Measurements from ENCODE around the gene TMEM187.
"Not testable (repeated sequence)": the region's sequence is repeated elsewhere in the genome, so short reads cannot be mapped to it uniquely, and the experiment has no call there.

Gene TMEM187

GRCh38 chrX:153973127-153974002 lies 811 bp downstream of the TMEM187 start:
- no peak for FAIRE-seq

GRCh38 chrX:153974003-153974725 lies 1.6 kb downstream of the TMEM187 start:
- FAIRE-seq = no peak

GRCh38 chrX:153974726-153975286 lies 2.3 kb downstream of the TMEM187 start:
- FAIRE-seq = no peak

- FAIRE-seq = not testable (repeated sequence)
Measured at GRCh38 chrX:153980394-153980793, 7.8 kb downstream of the TMEM187 start.

DNA sequence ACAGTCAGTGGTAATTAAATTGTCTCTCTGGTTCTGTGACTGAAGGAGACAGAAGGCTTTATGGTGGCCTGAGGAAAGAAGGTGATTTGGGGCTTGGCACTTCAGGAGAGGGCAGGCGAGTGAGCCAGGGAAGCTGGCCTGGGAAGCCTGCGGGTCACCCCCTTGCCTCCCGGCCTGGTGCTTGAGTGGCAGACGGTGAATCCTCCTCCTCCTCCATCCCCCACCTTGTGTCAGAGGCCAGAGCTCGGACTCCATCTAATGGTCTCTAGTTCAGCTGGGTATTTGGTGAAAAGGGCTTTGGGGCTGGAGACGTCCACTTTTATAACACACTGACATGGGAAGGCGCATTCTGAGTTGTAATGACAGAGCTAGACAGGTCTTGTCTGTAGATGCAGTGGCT lies 8.7 kb downstream of the TMEM187 start:
- no peak for FAIRE-seq

DNA sequence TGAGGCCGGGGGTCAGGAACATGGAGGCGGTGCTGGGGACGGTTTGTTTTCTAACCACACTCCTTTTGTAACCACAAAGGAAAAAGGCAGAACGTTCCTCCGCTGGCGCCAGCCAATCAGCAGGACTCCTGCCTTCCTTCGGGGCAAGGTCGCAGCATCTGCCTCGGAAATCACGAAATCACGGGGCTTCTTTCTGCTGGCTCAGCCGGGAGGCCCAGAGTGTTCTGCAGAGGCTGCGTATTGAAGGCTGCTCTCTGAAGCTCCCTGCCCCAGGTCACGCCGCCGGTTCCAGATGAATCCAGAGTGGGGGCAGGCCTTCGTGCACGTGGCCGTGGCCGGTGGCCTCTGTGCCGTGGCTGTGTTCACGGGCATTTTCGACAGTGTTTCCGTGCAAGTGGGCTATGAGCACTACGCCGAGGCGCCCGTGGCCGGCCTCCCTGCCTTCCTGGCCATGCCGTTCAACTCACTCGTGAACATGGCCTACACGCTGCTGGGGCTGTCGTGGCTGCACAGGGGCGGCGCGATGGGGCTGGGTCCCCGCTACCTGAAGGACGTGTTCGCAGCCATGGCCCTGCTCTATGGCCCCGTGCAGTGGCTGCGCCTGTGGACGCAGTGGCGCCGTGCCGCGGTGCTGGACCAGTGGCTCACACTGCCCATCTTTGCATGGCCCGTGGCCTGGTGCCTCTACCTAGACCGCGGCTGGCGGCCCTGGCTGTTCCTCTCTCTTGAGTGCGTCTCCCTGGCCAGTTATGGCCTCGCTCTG lies 9.4 kb downstream of the TMEM187 start:
- FAIRE-seq = no peak

DNA sequence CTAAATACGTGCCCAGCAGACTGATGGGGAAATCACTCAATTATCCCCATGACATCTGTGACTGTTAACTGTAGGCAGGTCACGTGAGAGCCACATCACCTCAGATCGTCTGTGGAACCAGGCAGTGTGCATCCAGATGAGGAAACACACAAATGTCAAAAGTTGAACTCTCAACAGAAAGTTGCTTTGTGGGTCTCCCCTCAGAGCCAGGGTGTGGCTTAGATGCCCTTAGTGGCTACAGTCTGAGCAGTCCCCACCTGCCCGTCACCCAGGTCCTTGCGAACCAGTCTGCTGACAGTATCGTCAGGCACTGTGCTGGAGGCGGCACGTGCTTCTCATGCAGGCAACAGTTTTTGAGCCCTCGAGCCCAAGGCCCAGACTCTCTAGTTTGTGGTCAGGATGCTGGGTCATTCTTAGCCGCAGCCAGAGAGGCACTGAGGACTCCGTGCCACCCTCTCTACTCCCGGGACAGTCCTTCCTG lies 10.8 kb downstream of the TMEM187 start:
- FAIRE-seq = no peak

DNA sequence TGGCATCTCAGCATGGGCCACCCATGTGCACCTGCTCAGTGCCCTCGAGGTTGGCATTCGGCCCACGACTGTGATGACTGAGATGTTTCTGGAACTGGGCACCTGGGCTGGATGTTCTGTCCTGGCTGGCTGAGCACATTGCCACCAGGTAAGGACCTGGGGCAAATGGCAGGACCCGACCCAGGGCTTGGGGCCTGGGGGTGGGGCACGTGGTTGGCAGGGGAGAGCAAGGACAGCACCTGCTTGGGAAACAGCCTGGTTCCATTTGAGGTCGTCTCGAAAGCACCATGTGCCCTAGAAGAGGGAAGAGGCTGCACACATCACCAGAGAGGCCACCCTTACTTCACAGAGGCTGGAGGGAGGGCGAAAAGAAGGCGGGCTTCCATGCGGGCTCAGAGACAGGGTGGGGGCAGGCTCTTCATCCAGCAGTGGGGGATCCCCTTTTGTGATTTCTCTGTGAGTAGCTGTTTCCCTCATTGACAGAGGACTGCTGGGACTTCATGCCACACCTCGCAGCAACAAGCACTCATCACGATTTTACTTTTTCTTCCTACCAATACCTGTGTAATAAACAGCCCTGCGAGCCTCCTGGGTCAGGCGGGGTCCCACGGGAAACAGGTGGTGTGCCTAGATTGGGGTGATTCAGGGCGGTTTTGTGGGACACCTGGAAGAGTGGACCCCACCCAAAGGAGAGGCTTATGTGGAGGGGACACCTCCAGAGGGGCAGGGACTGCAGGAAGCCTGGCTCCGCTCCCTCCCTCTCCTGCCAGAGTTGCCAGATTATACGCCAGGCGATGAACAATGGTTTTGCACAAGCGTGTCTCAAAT lies 12.0 kb downstream of the TMEM187 start:
- no peak for FAIRE-seq

- FAIRE-seq = no peak
Measured at GRCh38 chrX:153988493-153988892, 15.9 kb downstream of the TMEM187 start.

DNA sequence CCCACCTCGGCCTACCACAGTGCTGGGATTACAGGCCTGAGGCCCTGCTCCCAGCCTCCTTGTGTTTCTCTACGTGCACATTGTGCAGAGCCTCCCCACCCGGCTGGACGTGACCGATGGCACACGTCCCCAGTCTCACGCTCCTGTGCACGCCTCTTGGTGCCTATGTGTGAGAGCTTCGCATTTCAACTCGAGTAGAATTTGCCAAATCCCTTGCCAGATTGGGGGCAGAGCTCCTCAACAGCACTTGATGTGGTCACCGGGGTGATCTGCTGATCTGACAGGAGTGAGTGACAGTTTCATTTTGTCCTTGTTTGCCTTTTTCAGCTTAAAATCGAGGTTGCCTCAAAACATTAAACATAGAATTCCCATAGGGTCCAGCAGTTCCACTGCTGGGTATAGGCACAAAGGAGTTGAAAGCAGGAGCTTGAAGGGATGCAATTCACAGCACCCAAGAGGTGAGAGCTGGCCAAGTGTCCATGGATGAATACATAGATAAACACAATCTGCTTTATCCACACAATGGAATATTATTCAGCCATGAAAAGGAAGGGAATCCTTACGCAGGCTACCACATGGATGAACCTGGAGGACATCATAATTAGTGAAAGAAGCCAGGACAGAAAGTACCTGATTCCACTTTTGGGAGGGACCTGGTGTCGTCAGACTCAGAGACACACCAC lies 17.6 kb downstream of the TMEM187 start:
- FAIRE-seq = no peak

- FAIRE-seq = no peak
Measured at GRCh38 chrX:153991013-153991580, 18.5 kb downstream of the TMEM187 start.

GRCh38 chrX:153992180-153992579 lies 19.6 kb downstream of the TMEM187 start:
- FAIRE-seq = no peak

DNA sequence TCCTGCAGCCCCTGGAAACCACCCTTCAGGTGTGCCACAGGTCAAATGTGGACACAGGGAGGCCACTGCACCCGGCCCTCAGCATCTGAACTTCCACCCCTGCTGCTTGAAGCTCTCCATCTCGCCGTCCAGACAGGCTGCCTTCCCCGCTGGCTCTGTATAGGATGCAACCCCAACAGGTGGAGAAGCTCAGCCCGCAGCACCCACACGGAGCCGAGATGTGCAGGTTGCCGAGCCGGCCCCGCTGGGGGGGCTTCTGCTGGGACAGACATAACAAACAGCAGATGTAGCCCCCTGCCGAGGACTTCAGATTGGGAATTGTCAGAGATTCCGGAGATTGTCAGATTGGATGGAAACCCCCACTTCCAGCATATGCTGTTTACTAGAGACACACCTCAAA lies 20.5 kb downstream of the TMEM187 start:
- FAIRE-seq = no peak

GRCh38 chrX:153993978-153994377 lies 21.4 kb downstream of the TMEM187 start:
- FAIRE-seq = no peak

DNA sequence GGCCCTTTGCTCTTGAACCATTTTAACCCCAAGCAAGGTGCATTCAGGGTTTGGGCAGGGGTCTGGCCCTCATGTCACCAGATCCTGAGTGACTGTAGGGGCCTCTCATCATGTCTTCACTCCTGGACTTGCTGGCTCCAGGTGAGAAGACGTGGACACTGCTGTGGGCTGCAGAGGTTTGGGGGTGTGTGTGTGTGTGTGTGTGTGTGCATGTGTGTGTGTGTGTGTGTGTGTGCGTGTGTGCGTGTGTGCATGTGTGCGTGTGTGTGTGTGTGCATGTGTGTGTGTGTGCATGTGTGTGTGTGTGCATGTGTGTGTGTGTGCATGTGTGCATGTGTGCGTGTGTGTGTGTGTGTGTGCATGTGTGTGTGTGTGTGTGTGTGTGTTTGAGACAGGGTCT lies 21.8 kb downstream of the TMEM187 start:
- not testable (repeated sequence) for FAIRE-seq

- FAIRE-seq = no peak
Measured at GRCh38 chrX:153995504-153995903, 22.9 kb downstream of the TMEM187 start.

DNA sequence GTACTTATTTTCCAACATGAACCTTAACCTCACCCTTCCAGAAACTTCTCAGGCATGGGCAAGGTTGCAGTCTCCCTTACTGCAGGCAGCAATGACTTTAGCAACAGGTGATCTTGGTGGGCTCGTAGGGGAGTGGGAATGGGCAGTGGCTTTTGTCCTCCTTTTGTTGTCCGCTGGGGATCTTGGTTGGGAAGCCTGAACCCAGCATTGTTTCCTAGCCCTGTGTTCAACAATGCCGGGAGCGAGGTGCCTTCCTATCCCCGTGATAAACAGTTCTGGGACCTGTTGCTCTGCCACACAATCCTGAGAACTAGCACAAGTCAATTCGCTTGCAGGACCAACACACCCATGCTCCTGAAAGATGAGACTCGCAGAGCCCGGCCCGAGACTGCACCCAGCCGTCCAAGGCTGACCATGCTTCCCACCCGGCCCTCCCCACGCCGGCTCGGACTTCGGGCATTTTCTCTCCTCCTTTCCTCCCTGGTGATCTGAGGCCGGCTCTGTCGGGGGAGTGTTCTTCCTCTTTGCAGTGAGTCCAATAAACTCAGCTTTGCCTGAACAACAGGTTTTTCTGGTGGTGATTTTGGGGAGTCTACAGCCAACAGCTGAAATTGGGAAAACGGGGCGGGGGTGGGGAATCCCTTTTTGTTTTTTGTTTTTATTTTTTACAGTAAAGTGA lies 26.9 kb downstream of the TMEM187 start:
- FAIRE-seq = no peak

DNA sequence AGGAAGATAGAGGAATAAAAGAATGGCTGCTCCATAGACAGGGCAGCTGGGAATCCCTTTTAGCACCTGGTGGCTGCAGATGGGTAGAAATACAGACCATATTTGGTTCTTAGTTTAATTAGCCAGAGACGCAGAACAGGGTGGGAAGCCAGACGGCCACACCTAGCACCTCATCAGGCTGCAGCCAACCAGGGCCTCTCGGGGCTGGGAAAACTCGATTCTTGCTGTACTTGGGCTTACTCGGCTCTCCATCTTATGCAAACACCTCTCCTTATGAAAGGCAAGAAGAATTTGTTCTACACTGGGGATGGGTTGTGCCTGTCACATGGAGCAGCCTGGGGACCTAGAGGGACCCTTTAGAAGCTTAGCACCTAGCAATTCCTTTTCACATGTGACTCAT lies 27.5 kb downstream of the TMEM187 start:
- FAIRE-seq = no peak

DNA sequence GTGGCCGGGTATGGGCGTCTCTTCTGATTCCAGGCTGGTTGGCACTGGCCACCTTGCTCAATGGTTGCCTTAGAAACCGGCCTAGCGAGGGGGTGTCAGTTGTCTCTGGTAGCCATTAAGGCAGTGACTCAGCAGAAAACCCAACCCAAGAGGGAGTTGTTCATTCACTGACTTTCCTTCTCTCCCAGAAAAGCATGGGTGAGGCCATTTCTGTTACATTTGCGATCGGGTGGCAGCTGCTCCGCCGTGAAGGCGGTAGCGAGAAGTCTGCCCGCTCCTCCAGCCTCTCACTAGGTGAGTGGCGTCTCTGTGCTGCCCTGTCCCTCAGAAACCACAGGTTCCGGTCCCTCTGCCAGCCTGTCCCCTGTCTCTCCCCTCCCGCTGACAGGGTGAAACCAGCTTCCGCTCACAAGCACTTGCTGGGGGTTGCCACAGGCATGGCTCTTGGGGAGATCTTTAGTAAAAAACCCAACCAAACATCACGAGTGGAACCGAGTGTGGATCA lies 29.7 kb downstream of the TMEM187 start:
- FAIRE-seq = no peak

DNA sequence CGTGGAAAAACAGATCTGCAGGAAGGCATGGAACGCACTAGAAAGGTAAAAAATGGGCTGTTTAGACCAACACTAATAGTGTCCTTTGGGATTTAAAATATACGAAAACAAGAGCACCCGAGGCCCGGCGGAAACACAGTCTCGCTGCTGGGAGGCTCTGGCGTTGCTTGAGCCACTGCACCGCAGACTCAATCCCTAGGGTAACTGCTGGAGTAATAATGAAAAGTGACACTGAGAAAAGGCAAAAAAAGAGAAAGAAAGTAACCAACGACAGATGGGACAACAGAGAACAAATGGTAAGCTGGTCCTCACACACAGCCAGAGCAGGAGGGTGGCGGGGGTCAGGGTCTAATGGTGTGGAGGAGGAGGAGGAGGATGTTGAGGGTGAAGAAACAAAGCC lies 31.8 kb downstream of the TMEM187 start:
- FAIRE-seq = no peak
